Spleen (tissue), 11 donors: ENCODE measurements around the gene SPAG17. TPM values are rescaled to one million over a fixed set of nuclear protein-coding genes. Genes with fewer than 3 reads are reported as not detected.

ENCODE experiments used
- DNase-seq: peaks from one replicate; pipeline ENCODE4 v3.0.0-alpha.2; 2020
- H3K27ac ChIP-seq, 8 donors: fragments of 200-600 bp; sonication (generic) in 7 of 8; 1 replicate in 4 of 8; 2 replicates in 4 of 8; pipeline versions ENCODE4 v1.5.0 to v1.8.0; 2016 to 2021; ENCODE audit warnings: inconsistent platforms in 4 of 8, mild to moderate bottlenecking in 4 of 8, moderate library complexity in 1 of 8
- H3K27me3 ChIP-seq, 7 donors: fragments of 200-600 bp; sonication (generic) in 6 of 7; replicated peaks in 1 of 7; 1 replicate in 4 of 7; 2 replicates in 3 of 7; pipeline versions ENCODE4 v1.5.0 to v1.8.0; 2016 to 2021; ENCODE audit warnings: inconsistent platforms in 3 of 7, mild to moderate bottlenecking in 1 of 7
- H3K36me3 ChIP-seq, 6 donors: fragments of 200-600 bp; sonication (generic) in 5 of 6; 1 replicate in 4 of 6; 2 replicates in 2 of 6; pipeline versions ENCODE4 v1.5.0 to v1.8.0; 2016 to 2021; ENCODE audit warnings: inconsistent platforms in 2 of 6
- H3K4me1 ChIP-seq, 6 donors: fragments of 200-600 bp; sonication (generic) in 5 of 6; 1 replicate in 3 of 6; 2 replicates in 3 of 6; pipeline versions ENCODE4 v1.5.0 to v1.8.0; 2016 to 2021; ENCODE audit warnings: inconsistent platforms in 3 of 6
- H3K4me3 ChIP-seq, 8 donors: fragments of 200-600 bp; sonication (generic) in 7 of 8; 1 replicate in 4 of 8; 2 replicates in 4 of 8; pipeline versions ENCODE4 v1.5.0 to v1.8.0; 2016 to 2021; ENCODE audit warnings: inconsistent platforms in 4 of 8, mild to moderate bottlenecking in 4 of 8, moderate library complexity in 2 of 8
- H3K9me3 ChIP-seq, 8 donors: fragments of 200-600 bp; sonication (generic) in 7 of 8; 1 replicate in 4 of 8; 2 replicates in 4 of 8; pipeline versions ENCODE4 v1.5.0 to v1.8.0; 2016 to 2021; ENCODE audit warnings: inconsistent platforms in 4 of 8
- CTCF ChIP-seq, 11 experiments: fragments of 200-600 bp in 7 of 11; fragments of 450-650 bp in 4 of 11; sonication (generic) in 4 of 11; IDR thresholded peaks in 8 of 11; conservative IDR thresholded peaks in 3 of 11; 1 replicate in 7 of 11; 2 replicates in 4 of 11; pipeline versions ENCODE4 v1.4.0 to v1.8.0; 2016 to 2021; ENCODE audit warnings: antibody characterized with exemption in 11 of 11, inconsistent platforms in 4 of 11, mild to moderate bottlenecking in 1 of 11
- POLR2A ChIP-seq, 3 donors: fragments of 450-650 bp; IDR thresholded peaks; one replicate each; pipeline ENCODE4 v1.5.1; 2017; ENCODE audit warnings: antibody characterized with exemption in 3 of 3, mild to moderate bottlenecking in 1 of 3
- POLR2AphosphoS5 ChIP-seq, 3 donors: sonication (generic); formaldehyde crosslinking; IDR thresholded peaks; one replicate each; pipeline ENCODE4 v1.5.1; 2017; ENCODE audit warnings: antibody characterized with exemption in 3 of 3
- WGBS, 5 donors: extraction: QIAGEN DNeasy Blood & Tissue Kit in 3 of 5; methylation state at CpG; one replicate each; pipeline versions ENCODE4 v1.1.5 to v1.1.7; 2013 to 2018; 5-methylcytosine and 5-hydroxymethylcytosine counted together
- intact Hi-C: fragments of 100-400 bp; cut with DNase I; formaldehyde crosslinking; loops from one replicate; pipeline ENCODE4 v1.15.0; 2023; ENCODE audit warnings: low total_unique reads
- polyA plus RNA-seq, 3 donors: library from polyadenylated mRNA; stranded (reverse); fragments of 200-250 nt; gene quantifications; one replicate each; pipeline ENCODE4 v1.2.1, GENCODE V29; 2013
- total RNA-seq, 7 donors: library from RNA; depleted of rRNA in 3 of 7; stranded (reverse); fragments of >200 nt in 3 of 7; fragmentation: NEBNext Ultra II Directional in 4 of 7; extraction: Animal tissue kit (Norgen Biotek cat#: 25700) in 4 of 7; gene quantifications; one replicate each; pipeline versions ENCODE4 v1.1.0 to v1.2.1, GENCODE V29; 2016 to 2021
- donor health status: healthy with polysubstance abuse.
- donor health status: DM: no; HTN: no; CAD: no; lungs with moderate emphysema.
- donor health status: DM: no; HTN: no; CAD: no.
- donor health status: Bipolar disorder and iron deficiency.
- donor health status: healthy.
- donor health status: DM: no; HTN: no; CAD: no.
- donor health status: DM: yes; HTN: yes; CAD: no.

The SPAG17 gene
- total and polyA plus RNA-seq, 10 donors: under 0.01 to 0.91 (median 0.28) TPM; not detected in 5

- Histone ChIP-seq H3K4me3 (no peak overlapping the region), H3K36me3 (no peaks in the 10 kb centered on the region), H3K4me1 (no peaks in the 10 kb centered on the region), H3K27me3 (no peaks in the 10 kb centered on the region), H3K27ac (no peak overlapping the region), H3K9me3 (no peaks in the 10 kb centered on the region)
- no peak for DNase-seq
- intact Hi-C loops: no loop called here
- 87 to 98% (median 92%) methylated on average over 2 of the region's 2 CpGs for WGBS, 5 donors
- TF ChIP-seq POLR2A (IDR thresholded peaks at IDR 0.05): no peak
- TF ChIP-seq CTCF (IDR thresholded peaks at IDR 0.05 in 8 of 11, conservative IDR thresholded peaks at IDR 0.05 in 3 of 11): no peak
- no peak for TF ChIP-seq POLR2AphosphoS5 (IDR thresholded peaks at IDR 0.05)
Measured at GRCh38 chr1:118214866-118215265, 29.8 kb upstream of the SPAG17 start.

DNA sequence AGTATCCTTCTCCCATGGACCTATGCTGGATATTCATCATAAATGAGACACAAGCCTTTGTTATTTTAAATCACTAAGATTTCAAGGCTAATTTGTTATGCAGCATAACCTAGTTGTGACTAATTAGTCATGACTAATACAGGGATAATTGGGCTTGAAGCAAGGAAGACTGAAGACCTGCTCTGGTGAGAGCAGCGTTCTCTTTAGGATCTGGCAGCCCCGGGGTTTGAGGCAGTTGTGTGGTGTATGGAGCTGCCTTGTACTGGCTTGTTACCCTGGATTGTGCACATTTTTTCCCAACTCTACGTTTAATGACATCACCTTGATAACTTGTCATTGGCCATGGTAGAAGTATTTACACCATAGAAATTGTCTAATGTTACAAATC is 25.7 kb upstream of the SPAG17 start:
- H3K4me3 ChIP-seq: no peak overlapping the region
- no peaks in the 10 kb centered on the region for H3K9me3 ChIP-seq
- TF ChIP-seq POLR2A (IDR thresholded peaks at IDR 0.05): no peak
- no peak for TF ChIP-seq POLR2AphosphoS5 (IDR thresholded peaks at IDR 0.05)
- TF ChIP-seq CTCF (IDR thresholded peaks at IDR 0.05 in 8 of 11, conservative IDR thresholded peaks at IDR 0.05 in 3 of 11): no peak
- H3K27ac ChIP-seq: no peak overlapping the region
- no peaks in the 10 kb centered on the region for H3K4me1 ChIP-seq
- intact Hi-C loops: no loop called here
- no peak for DNase-seq
- H3K27me3 ChIP-seq: no peaks in the 10 kb centered on the region
- WGBS, 5 donors: 76 to 91% (median 78%) methylated on average over 3 of the region's 3 CpGs
- H3K36me3 ChIP-seq: no peaks in the 10 kb centered on the region

DNA sequence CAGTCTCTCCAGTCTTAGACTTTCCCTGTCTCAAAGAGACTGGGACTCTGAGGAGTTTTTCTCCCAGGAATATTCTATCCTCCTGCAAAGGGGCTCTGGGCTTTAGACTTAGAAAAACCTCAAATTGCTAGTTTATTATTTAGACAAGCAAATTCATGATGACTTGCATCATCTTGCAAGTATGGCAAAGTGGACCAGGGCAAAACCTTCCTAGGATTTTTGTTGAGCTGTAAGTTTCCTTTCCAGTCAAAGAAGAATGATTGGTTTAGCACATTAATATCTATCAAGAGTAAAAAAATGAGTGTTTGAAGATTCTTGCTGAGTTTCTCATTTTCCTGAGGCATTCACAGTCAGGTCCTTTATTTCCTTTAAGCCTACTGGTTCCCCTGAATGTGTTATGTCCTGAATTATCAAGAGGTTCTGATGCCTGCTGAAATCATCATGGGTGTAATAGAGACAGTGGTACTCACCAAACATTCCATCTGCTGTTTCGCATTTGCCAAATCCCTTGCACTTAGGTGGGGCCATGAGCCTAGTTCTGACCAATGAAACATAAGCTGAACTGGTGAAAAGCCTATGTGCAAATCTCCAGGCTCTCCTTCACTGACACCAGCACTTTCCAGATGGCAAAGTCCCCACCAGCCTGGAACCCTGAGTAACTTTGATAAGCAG is 25.2 kb upstream of the SPAG17 start:
- intact Hi-C loops: no loop called here
- WGBS, 5 donors: 93 to 100% (median 94%) methylated on average over 1 of the region's 1 CpG

DNA sequence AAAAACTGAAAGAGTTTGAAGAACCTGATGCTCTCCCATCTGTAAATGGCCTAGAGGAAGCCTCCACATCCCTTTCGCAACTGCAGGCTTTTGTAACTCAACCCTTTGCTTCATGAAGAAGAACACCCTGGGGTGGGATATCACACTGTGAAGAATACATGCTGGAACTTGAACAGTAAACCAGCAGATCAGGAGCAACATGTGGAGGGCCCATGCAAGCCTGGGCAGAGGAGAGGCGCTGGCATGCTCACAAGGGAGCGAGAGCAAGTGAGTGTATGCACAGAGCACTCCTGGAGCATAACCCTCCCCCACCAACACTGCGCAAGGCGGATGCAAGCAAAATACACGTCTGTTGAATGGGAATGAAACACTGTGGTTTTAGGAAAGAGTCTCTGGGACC is 24.6 kb upstream of the SPAG17 start:
- Histone ChIP-seq H3K36me3 (no peaks in the 10 kb centered on the region), H3K27me3 (no peaks in the 10 kb centered on the region), H3K27ac (no peak overlapping the region), H3K4me1 (no peaks in the 10 kb centered on the region), H3K4me3 (no peak overlapping the region), H3K9me3 (no peaks in the 10 kb centered on the region)
- TF ChIP-seq POLR2AphosphoS5 (IDR thresholded peaks at IDR 0.05): no peak
- TF ChIP-seq POLR2A (IDR thresholded peaks at IDR 0.05): no peak
- no peak for TF ChIP-seq CTCF (IDR thresholded peaks at IDR 0.05 in 8 of 11, conservative IDR thresholded peaks at IDR 0.05 in 3 of 11)
- 81 to 88% (median 86%) methylated on average over 6 of the region's 6 CpGs for WGBS, 5 donors
- intact Hi-C loops: no loop called here
- no peak for DNase-seq

More for the DNA sequence above, 25.2 kb upstream of the SPAG17 start:
- Histone ChIP-seq H3K4me1 (no peaks in the 10 kb centered on the region), H3K9me3 (no peaks in the 10 kb centered on the region), H3K27me3 (no peaks in the 10 kb centered on the region), H3K4me3 (no peak overlapping the region), H3K27ac (no peak overlapping the region), H3K36me3 (no peaks in the 10 kb centered on the region)
- no peak for TF ChIP-seq POLR2A (IDR thresholded peaks at IDR 0.05)
- TF ChIP-seq CTCF (IDR thresholded peaks at IDR 0.05 in 8 of 11, conservative IDR thresholded peaks at IDR 0.05 in 3 of 11): no peak
- TF ChIP-seq POLR2AphosphoS5 (IDR thresholded peaks at IDR 0.05): no peak
- no peak for DNase-seq
